Measurements from ENCODE around the gene CTSO. TPM values are rescaled to one million over a fixed set of nuclear protein-coding genes. Genes with fewer than 3 reads are reported as not detected.

CTSO gene
- total RNA-seq, 1 donor from 2014 or later, result 3.7 TPM

GRCh38 chr4:155889946-155890345, 63.7 kb downstream of the CTSO start:
- no peak for FAIRE-seq

GRCh38 chr4:155889031-155889793, 64.5 kb downstream of the CTSO start:
- no peaks in the 10 kb centered on the region for H3K27me3 ChIP-seq (ENCODE audit: insufficient read depth, low read length)
- H3K9ac ChIP-seq (ENCODE audit: low read length), result no peak overlapping the region
- no peaks in the 10 kb centered on the region for H3K27me3 Mint-ChIP-seq (ENCODE audit: low read depth, unreplicated experiment)
- peaks cover 3% of the 10 kb centered on the region for H3K9me3 ChIP-seq (ENCODE audit: insufficient read depth, low read depth, low read length)
- no peaks in the 10 kb centered on the region for H4K20me1 ChIP-seq (ENCODE audit: insufficient read depth, low read length)
- H3K9me3 Mint-ChIP-seq (ENCODE audit: unreplicated experiment), result peaks cover 16% of the 10 kb centered on the region
- H3K36me3 Mint-ChIP-seq (ENCODE audit: low read depth, unreplicated experiment), result peaks cover 7% of the 10 kb centered on the region
- no peaks in the 10 kb centered on the region for H3K4me1 Mint-ChIP-seq (ENCODE audit: low read depth, unreplicated experiment)
- no peak overlapping the region for H3K4me3 ChIP-seq (ENCODE audit: insufficient read depth, low read depth, low read length)
- DNase-seq (ENCODE audit: low read depth) (peak; percentile 93), FAIRE-seq (peak; percentile 17)
- H3K36me3 ChIP-seq (ENCODE audit: insufficient read depth, low read length), result no peaks in the 10 kb centered on the region
- H3K4me3 Mint-ChIP-seq (ENCODE audit: unreplicated experiment), result no peak overlapping the region
- no peak overlapping the region for H3K27ac ChIP-seq (ENCODE audit: low read depth, low read length)
- H3K4me1 ChIP-seq (ENCODE audit: insufficient read depth, low read length), result no peaks in the 10 kb centered on the region
- H3K4me2 ChIP-seq (ENCODE audit: low read length), result no peak overlapping the region
- no peak overlapping the region for H3K27ac Mint-ChIP-seq (ENCODE audit: unreplicated experiment)
- no peaks in the 10 kb centered on the region for H3K79me2 ChIP-seq (ENCODE audit: insufficient read depth, low read length)
- no peak overlapping the region for H2AFZ ChIP-seq (ENCODE audit: low read depth, low read length)
- no peak for TF ChIP-seq CTCF (IDR thresholded peaks at IDR 0.05; ENCODE audit: insufficient read depth, low read depth, low read length)

More at GRCh38 chr4:155889946-155890345, 63.7 kb downstream of the CTSO start:
- H3K9me3 Mint-ChIP-seq (ENCODE audit: unreplicated experiment), result peaks cover 16% of the 10 kb centered on the region
- no peaks in the 10 kb centered on the region for H3K4me1 ChIP-seq (ENCODE audit: insufficient read depth, low read length)
- DNase-seq (ENCODE audit: low read depth), result no peak
- H3K79me2 ChIP-seq (ENCODE audit: insufficient read depth, low read length), result no peaks in the 10 kb centered on the region
- H3K4me3 ChIP-seq (ENCODE audit: insufficient read depth, low read depth, low read length), result no peak overlapping the region
- H3K4me1 Mint-ChIP-seq (ENCODE audit: low read depth, unreplicated experiment), result no peaks in the 10 kb centered on the region
- H3K4me2 ChIP-seq (ENCODE audit: low read length), result no peak overlapping the region
- H3K36me3 ChIP-seq (ENCODE audit: insufficient read depth, low read length), result no peaks in the 10 kb centered on the region
- H3K4me3 Mint-ChIP-seq (ENCODE audit: unreplicated experiment), result no peak overlapping the region
- H4K20me1 ChIP-seq (ENCODE audit: insufficient read depth, low read length), result no peaks in the 10 kb centered on the region
- H3K9ac ChIP-seq (ENCODE audit: low read length), result no peak overlapping the region
- no peak overlapping the region for H3K27ac Mint-ChIP-seq (ENCODE audit: unreplicated experiment)
- peaks cover 7% of the 10 kb centered on the region for H3K36me3 Mint-ChIP-seq (ENCODE audit: low read depth, unreplicated experiment)
- H2AFZ ChIP-seq (ENCODE audit: low read depth, low read length), result no peak overlapping the region
- no peaks in the 10 kb centered on the region for H3K27me3 ChIP-seq (ENCODE audit: insufficient read depth, low read length)
- H3K27ac ChIP-seq (ENCODE audit: low read depth, low read length), result no peak overlapping the region
- no peak for TF ChIP-seq EZH2 (IDR thresholded peaks at IDR 0.05; ENCODE audit: insufficient read depth, low read length)
- no peak for TF ChIP-seq CTCF (IDR thresholded peaks at IDR 0.05; ENCODE audit: insufficient read depth, low read depth, low read length)
- H3K27me3 Mint-ChIP-seq (ENCODE audit: low read depth, unreplicated experiment), result no peaks in the 10 kb centered on the region
- H3K9me3 ChIP-seq (ENCODE audit: insufficient read depth, low read depth, low read length), result peaks cover 3% of the 10 kb centered on the region

Data from astrocyte (in vitro differentiated cells and primary cell).